Naive thymus-derived CD4-positive, alpha-beta T cell (primary cell): ENCODE data around the gene GAL3ST1. TPM values are rescaled to one million over a fixed set of nuclear protein-coding genes. Genes with fewer than 3 reads are reported as not detected.
A peak's percentile ranks its signal among the peaks of the same experiment; 100 is the strongest.
"Not testable (repeated sequence)": the region's sequence is repeated elsewhere in the genome, so short reads cannot be mapped to it uniquely, and the experiment has no call there.

Experiments used
- ATAC-seq: fragments of 150-1000 bp; cut with Tn5 transposase; 2 replicates; pipeline ENCODE4 v1.10.0; 2021; ENCODE audit warnings: mild to moderate bottlenecking, moderate library complexity
- CTCF ChIA-PET: fragments of 350-600 bp; sonication (Branson Sonifier 250); formaldehyde crosslinking; loops from one replicate; lab custom pipeline; 2021; ENCODE audit warnings: antibody characterized with exemption; lab: Charles Lee
- POLR2A ChIA-PET: fragments of 350-600 bp; sonication (Branson Sonifier 250); formaldehyde crosslinking; loops from one replicate; lab custom pipeline; 2021; ENCODE audit warnings: antibody characterized with exemption, inconsistent platforms; lab: Charles Lee
- DNase-seq, 9 donors: peaks; one replicate each; pipeline versions ENCODE4 v3.0.0 to v3.0.0-alpha.2; 2020 to 2022; ENCODE audit warnings: mixed read lengths in 1 of 9
- H3K27ac ChIP-seq: one replicate; pipeline ENCODE4 v1.7.0; 2013; ENCODE audit warnings: mild to moderate bottlenecking, low read depth, low read length, moderate library complexity
- H3K27me3 ChIP-seq, 2 donors: one replicate each; pipeline ENCODE4 v1.7.0; 2013; ENCODE audit warnings: low read length in 2 of 2, mild to moderate bottlenecking in 2 of 2, moderate library complexity in 2 of 2; ENCODE audit not compliant: control insufficient read depth in 2 of 2, insufficient read depth in 2 of 2
- H3K36me3 ChIP-seq, 3 experiments: 1 replicate in 2 of 3; 2 replicates in 1 of 3; pipeline ENCODE4 v1.7.0; 2013; ENCODE audit warnings: low read length in 3 of 3, mild to moderate bottlenecking in 3 of 3, moderate library complexity in 1 of 3; ENCODE audit not compliant: insufficient read depth in 3 of 3, control insufficient read depth in 2 of 3
- H3K4me1 ChIP-seq, 2 donors: one replicate each; pipeline ENCODE4 v1.7.0; 2013; ENCODE audit warnings: low read length in 2 of 2, mild to moderate bottlenecking in 2 of 2, moderate library complexity in 1 of 2; ENCODE audit not compliant: control insufficient read depth in 2 of 2, insufficient read depth in 2 of 2
- H3K4me3 ChIP-seq: 2 replicates; pipeline ENCODE4 v1.7.0; 2013; ENCODE audit warnings: mild to moderate bottlenecking, low read length
- H3K9me3 ChIP-seq, 3 experiments: 1 replicate in 2 of 3; 2 replicates in 1 of 3; pipeline ENCODE4 v1.7.0; 2013; ENCODE audit warnings: low read length in 3 of 3; ENCODE audit not compliant: control insufficient read depth in 2 of 3
- H3K27ac Mint-ChIP-seq, 9 donors: one replicate each; pipeline ENCODE4 v1.8.0; 2020 to 2022; ENCODE audit warnings: mixed read lengths in 9 of 9, mild to moderate bottlenecking in 8 of 9, moderate library complexity in 5 of 9, inconsistent platforms in 2 of 9
- H3K27me3 Mint-ChIP-seq, 5 donors: one replicate each; pipeline ENCODE4 v1.8.0; 2021 to 2022; ENCODE audit warnings: mixed read lengths in 5 of 5, mild to moderate bottlenecking in 1 of 5
- H3K36me3 Mint-ChIP-seq, 5 donors: one replicate each; pipeline ENCODE4 v1.8.0; 2020 to 2022; ENCODE audit warnings: mixed read lengths in 5 of 5, mild to moderate bottlenecking in 3 of 5, inconsistent platforms in 1 of 5
- H3K4me1 Mint-ChIP-seq, 7 donors: one replicate each; pipeline ENCODE4 v1.8.0; 2020 to 2022; ENCODE audit warnings: mixed read lengths in 7 of 7, mild to moderate bottlenecking in 3 of 7, inconsistent platforms in 1 of 7
- H3K4me3 Mint-ChIP-seq, 10 donors: one replicate each; pipeline ENCODE4 v1.8.0; 2020 to 2022; ENCODE audit warnings: mild to moderate bottlenecking in 10 of 10, mixed read lengths in 10 of 10, moderate library complexity in 6 of 10, inconsistent platforms in 2 of 10
- H3K9me3 Mint-ChIP-seq, 11 donors: one replicate each; pipeline ENCODE4 v1.8.0; 2020 to 2022; ENCODE audit warnings: mixed read lengths in 11 of 11, mild to moderate bottlenecking in 4 of 11, inconsistent platforms in 1 of 11, moderate library complexity in 1 of 11
- intact Hi-C, 2 donors: fragments of 100-400 bp; cut with micrococcal nuclease; formaldehyde crosslinking; loops; one replicate each; pipeline ENCODE4 v1.15.1; 2023
- polyA plus RNA-seq, 2 donors: library from polyadenylated mRNA; unstranded; fragments of 300-500 nt; fragmentation: Illumina TruSeq; gene quantifications; one replicate each; pipeline ENCODE4 v1.2.3, GENCODE V29; 2021
- total RNA-seq, 6 experiments: library from RNA in 5 of 6; stranded (reverse) in 5 of 6; gene quantifications; 1 replicate in 5 of 6; 2 replicates in 1 of 6; pipeline ENCODE4 v1.2.3 and lab custom pipeline; 2021 to 2026

GAL3ST1 gene
- total and polyA plus RNA-seq, 7 experiments from 2014 or later: 0.21 to 4.8 (median 2.4) TPM; not detected in 2

GRCh38 chr22:30546616-30547015 lies 27.8 kb downstream of the GAL3ST1 start, which contains the start of gene SEC14L6:
TSS of gene SEC14L6 (minus strand) at chr22:30546741. CDS start at chr22:30546682, 59 bp downstream.
- Mint-ChIP-seq H3K27me3 (peaks cover 26 to 36% (median 30%) of the 10 kb centered on the region in 5 donors), H3K4me3 (no peak within 1 kb of the TSS), H3K9me3 (peaks cover 0 to 2% (median 0%) of the 10 kb centered on the region in 11 donors), H3K36me3 (no peaks in the 10 kb centered on the region), H3K27ac (no peak within 1 kb of the TSS), H3K4me1 (peaks cover 0 to 9% (median 4%) of the 10 kb centered on the region in 7 donors)
- Histone ChIP-seq H3K27me3 (peaks cover 0 to 3% of the 10 kb centered on the region in 2 donors), H3K4me1 (no peaks in the 10 kb centered on the region), H3K9me3 (no peaks in the 10 kb centered on the region), H3K4me3 (no peak within 1 kb of the TSS), H3K27ac (no peak within 1 kb of the TSS), H3K36me3 (no peaks in the 10 kb centered on the region)
- DNase-seq: no peak
- POLR2A ChIA-PET: no interaction called here
- ATAC-seq: no peak
- CTCF ChIA-PET: no interaction called here
- intact Hi-C loops: no loop called here

- POLR2A ChIA-PET: no interaction called here
- H3K4me1 ChIP-seq: no peaks in the 10 kb centered on the region
- Mint-ChIP-seq H3K9me3 (peaks cover 0 to 1% (median 0%) of the 10 kb centered on the region in 11 donors), H3K36me3 (no peaks in the 10 kb centered on the region), H3K4me1 (peaks cover 0 to 9% (median 4%) of the 10 kb centered on the region in 7 donors), H3K4me3 (peak overlapping the region in 7 of 10 donors; percentile 17 to 64 (median 45)), H3K27me3 (peaks cover 35 to 51% (median 49%) of the 10 kb centered on the region in 5 donors), H3K27ac (no peak overlapping the region)
- H3K4me3 ChIP-seq: no peak overlapping the region
- no peak overlapping the region for H3K27ac ChIP-seq
- H3K9me3 ChIP-seq: no peaks in the 10 kb centered on the region
- ATAC-seq: no peak
- peaks cover 0 to 3% of the 10 kb centered on the region in 2 donors for H3K27me3 ChIP-seq
- DNase-seq: no peak
- intact Hi-C loops: no loop called here
- CTCF ChIA-PET: no interaction called here
- H3K36me3 ChIP-seq: no peaks in the 10 kb centered on the region
Observed at GRCh38 chr22:30542811-30543188, 31.7 kb downstream of the GAL3ST1 start.

- ChIA-PET CTCF (interaction anchor here (0.6 kb wide), 1 partner anchor 60 kb away, joined by 3 read pairs; no protein-coding TSS in a partner anchor), POLR2A (no interaction called here)
- no peaks in the 10 kb centered on the region for H3K4me1 ChIP-seq
- H3K4me3 Mint-ChIP-seq: peak overlapping the region in 5 of 10 donors; percentile 27 to 64 (median 45)
- ATAC-seq (no peak), DNase-seq (no peak)
- no peak overlapping the region for H3K27ac ChIP-seq
- H3K36me3 ChIP-seq: no peaks in the 10 kb centered on the region
- intact Hi-C loops: no loop called here
- H3K9me3 Mint-ChIP-seq: peaks cover 0 to 1% (median 0%) of the 10 kb centered on the region in 11 donors
- H3K27me3 ChIP-seq: peaks cover 0 to 3% of the 10 kb centered on the region in 2 donors
- peaks cover 0 to 9% (median 4%) of the 10 kb centered on the region in 7 donors for H3K4me1 Mint-ChIP-seq
- no peak overlapping the region for H3K4me3 ChIP-seq
- H3K27me3 Mint-ChIP-seq: peaks cover 35 to 51% (median 47%) of the 10 kb centered on the region in 5 donors
- H3K27ac Mint-ChIP-seq: no peak overlapping the region
- no peaks in the 10 kb centered on the region for H3K36me3 Mint-ChIP-seq
- H3K9me3 ChIP-seq: no peaks in the 10 kb centered on the region
Observed at GRCh38 chr22:30541961-30542810, 32.3 kb downstream of the GAL3ST1 start.

- H3K36me3 ChIP-seq, H3K27me3 ChIP-seq, H3K9me3 Mint-ChIP-seq, H3K4me1 Mint-ChIP-seq, intact Hi-C loops, H3K9me3 ChIP-seq, H3K4me1 ChIP-seq, ATAC-seq, H3K36me3 Mint-ChIP-seq, H3K27ac ChIP-seq, H3K27ac Mint-ChIP-seq, H3K4me3 ChIP-seq, POLR2A ChIA-PET, DNase-seq: not testable (repeated sequence)
- CTCF ChIA-PET: interaction anchor here (0.6 to 0.7 kb wide), 3 partner anchors 60 to 599 kb away, joined by 3 to 4 read pairs (median 3); partner anchors contain the start of gene PLA2G3
- H3K27me3 Mint-ChIP-seq: peaks cover 35 to 51% (median 43%) of the 10 kb centered on the region in 5 donors
- H3K4me3 Mint-ChIP-seq: peak overlapping the region in 5 of 10 donors; percentile 21 to 57 (median 34)
Observed at GRCh38 chr22:30541511-30541910, 33.0 kb downstream of the GAL3ST1 start.

- intact Hi-C loops: no loop called here
- Histone ChIP-seq H3K36me3 (no peaks in the 10 kb centered on the region), H3K27ac (no peak overlapping the region), H3K4me3 (no peak overlapping the region), H3K9me3 (no peaks in the 10 kb centered on the region), H3K27me3 (peaks cover 0 to 3% of the 10 kb centered on the region in 2 donors), H3K4me1 (no peaks in the 10 kb centered on the region)
- POLR2A ChIA-PET: no interaction called here
- ATAC-seq (no peak), DNase-seq (no peak)
- H3K4me1 Mint-ChIP-seq: peaks cover 0 to 9% (median 6%) of the 10 kb centered on the region in 7 donors
- H3K9me3 Mint-ChIP-seq: no peaks in the 10 kb centered on the region
- H3K4me3 Mint-ChIP-seq: no peak overlapping the region
- no peaks in the 10 kb centered on the region for H3K36me3 Mint-ChIP-seq
- CTCF ChIA-PET: no interaction called here
- H3K27me3 Mint-ChIP-seq: peaks cover 29 to 45% (median 36%) of the 10 kb centered on the region in 5 donors
- H3K27ac Mint-ChIP-seq: no peak overlapping the region
Observed at GRCh38 chr22:30539368-30539767, 35.1 kb downstream of the GAL3ST1 start.

- Histone ChIP-seq H3K9me3 (no peaks in the 10 kb centered on the region), H3K4me3 (no peak overlapping the region), H3K27ac (no peak overlapping the region), H3K27me3 (peaks cover 0 to 3% of the 10 kb centered on the region in 2 donors), H3K36me3 (no peaks in the 10 kb centered on the region), H3K4me1 (no peaks in the 10 kb centered on the region)
- H3K27ac Mint-ChIP-seq: no peak overlapping the region
- DNase-seq (no peak), ATAC-seq (no peak)
- H3K4me1 Mint-ChIP-seq: peaks cover 0 to 9% (median 5%) of the 10 kb centered on the region in 7 donors
- CTCF ChIA-PET: no interaction called here
- no peak overlapping the region for H3K4me3 Mint-ChIP-seq
- POLR2A ChIA-PET: no interaction called here
- no peaks in the 10 kb centered on the region for H3K36me3 Mint-ChIP-seq
- H3K27me3 Mint-ChIP-seq: peaks cover 23 to 34% (median 29%) of the 10 kb centered on the region in 5 donors
- intact Hi-C loops: no loop called here
- no peaks in the 10 kb centered on the region for H3K9me3 Mint-ChIP-seq
Observed at GRCh38 chr22:30538280-30538679, 36.2 kb downstream of the GAL3ST1 start.
